CD1c-positive myeloid dendritic cell (primary cell): ENCODE results near the gene CDKN2B.
A peak's percentile ranks its signal among the peaks of the same experiment; 100 is the strongest.

Source experiments
- DNase-seq: peaks from one replicate; pipeline ENCODE4 v3.0.0-alpha.2; 2016; ENCODE audit errors: extremely low spot score

The CDKN2B gene

GRCh38 chr9:21994556-21995005, 14.5 kb downstream of the CDKN2B start, which contains the start of gene CDKN2B-AS1:
CDKN2B-AS1 (plus strand) TSS chr9:21994791.
- DNase-seq, result peak; percentile 46

- peak; percentile 41 for DNase-seq
These were observed 15.1 kb downstream of the CDKN2B start, which contains the start of gene CDKN2A for GRCh38 chr9:21993893-21994555. CDKN2A (minus strand) TSS chr9:21994392.

DNA sequence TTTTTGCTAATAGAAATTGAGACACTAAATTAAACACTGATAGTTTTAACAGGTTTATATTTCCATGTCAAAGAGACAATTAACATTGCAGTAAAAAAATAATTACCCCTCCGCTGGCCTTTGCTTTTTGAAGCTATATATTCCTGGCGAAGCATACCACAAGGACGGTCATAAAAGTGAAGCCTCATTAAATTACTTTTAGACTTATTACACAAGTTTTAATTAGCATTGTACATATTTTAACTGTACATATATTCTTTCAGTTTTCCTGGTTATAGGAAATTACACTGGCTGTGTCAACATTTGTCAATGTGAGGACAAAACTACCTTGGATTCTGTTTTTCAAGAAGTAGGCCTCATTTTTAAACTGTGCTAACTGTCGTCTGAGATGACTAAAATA, 16.1 kb downstream of the CDKN2B start:
- DNase-seq, result no peak

DNA sequence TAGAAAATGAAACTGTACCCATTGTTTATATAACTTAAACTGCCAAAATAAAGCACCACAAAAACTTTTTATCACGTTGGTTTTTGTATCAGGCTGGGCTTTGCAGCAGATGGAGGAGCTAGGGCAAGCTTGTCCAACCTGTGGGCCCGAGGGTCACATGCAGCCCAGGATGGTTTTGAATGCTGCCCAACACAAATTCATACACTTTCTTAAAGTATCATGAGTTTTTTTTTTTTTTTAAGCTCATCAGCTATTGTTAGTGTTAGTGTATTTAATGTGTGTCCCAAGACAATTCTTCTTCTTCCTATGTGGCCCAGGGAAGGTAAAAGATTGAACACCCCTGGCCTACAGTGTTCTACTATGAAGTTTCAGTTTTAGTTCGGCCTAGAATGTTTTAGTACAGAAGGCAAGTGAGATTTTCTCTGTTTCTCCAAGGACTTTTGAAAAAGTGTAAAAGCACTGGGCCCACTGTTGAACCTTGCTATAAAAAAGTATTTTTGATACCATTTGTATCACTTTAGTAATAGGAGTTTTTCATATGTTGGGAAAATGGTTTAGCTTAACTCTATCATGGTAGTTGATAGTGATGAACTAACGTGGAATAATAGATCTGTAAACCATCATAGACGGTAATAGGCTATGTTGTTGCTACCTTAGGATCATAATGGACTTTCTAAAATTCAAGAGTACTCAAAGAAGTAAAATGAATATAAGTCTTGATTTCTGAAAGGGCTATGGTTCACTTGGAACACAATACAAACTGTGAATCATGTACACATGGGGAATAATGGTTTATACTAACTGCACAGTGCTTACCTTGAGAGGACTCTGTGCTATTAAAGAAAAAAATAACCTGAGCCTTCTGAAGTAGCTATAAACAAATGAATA, 17.8 kb downstream of the CDKN2B start:
- DNase-seq, result no peak

DNA sequence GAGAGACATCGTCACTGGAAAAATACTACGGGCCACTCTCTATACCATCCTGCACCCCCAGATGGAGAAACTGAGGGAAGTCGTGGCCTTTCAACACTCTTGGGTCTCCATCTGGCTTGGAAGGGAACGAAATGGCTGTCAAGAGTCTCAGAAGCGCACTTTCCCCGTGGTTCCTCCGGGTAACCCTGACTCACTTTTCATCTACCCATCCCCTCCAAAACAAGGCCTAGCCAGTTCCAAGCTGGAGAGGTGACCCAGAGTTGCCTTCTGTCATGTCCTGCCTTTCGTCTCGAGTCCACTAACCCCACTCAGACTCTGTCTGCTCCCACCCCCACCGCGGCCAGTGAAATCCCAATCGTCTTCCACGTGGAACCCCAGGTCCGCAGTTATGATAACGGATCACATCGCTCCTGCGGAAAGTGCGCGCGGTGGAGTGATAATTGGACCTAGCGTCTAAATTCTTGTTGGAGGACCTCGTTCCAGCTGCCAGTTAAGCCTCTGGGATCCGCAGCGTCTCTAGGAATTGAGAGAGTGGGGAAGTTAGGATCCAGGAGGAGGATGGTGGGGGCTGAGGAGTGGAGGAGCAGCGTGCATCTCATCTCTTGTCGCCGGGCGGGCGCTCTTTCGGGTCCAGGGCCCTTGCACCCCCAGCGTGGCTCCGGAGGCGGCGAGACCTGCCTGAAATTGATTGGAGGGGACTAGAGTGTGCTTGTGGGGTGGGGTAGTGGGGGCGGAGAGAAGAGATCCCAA, 19.5 kb downstream of the CDKN2B start:
- no peak for DNase-seq

DNA sequence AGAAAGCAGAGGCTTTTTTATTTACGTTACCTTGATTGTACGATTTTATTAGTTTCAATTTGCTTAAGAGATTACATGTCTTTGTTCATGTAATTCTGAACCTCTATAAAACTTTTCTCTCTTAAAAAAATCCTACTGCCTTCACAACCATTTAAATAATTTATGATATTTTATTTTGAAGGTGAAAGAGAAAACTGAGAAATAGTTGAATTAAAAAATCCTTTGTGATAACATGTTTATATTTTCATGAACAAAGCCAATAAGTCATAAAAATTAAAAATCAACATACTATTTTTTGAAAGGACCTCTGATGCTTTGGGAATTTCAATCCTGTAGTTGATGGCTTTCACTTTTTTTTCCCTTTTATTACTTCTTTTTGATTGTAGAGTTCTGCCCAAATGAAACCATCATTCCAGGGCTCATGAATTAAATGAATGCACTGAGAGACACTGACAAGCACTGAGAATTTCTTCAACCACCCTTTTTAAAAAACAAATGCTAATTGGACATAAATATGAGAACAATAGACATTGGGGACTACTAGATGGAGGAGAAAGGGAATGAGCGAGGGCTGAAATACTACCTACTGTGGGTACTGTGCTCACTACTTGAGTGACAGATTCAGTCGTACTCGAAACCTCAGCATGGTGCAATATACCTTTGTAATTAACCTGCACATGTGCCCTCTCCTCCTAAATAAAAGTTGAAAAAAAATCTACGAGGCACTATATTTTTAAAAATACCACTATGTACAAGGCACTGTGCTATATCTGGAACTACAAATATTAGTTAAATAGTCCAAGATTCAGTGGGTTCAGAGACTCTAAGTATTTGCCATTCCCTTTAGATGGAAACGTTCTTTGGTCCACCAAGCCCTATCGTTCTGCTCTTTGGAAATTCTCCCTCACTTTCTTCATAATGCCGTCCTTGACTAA, 20.8 kb downstream of the CDKN2B start:
- DNase-seq, result no peak

DNA sequence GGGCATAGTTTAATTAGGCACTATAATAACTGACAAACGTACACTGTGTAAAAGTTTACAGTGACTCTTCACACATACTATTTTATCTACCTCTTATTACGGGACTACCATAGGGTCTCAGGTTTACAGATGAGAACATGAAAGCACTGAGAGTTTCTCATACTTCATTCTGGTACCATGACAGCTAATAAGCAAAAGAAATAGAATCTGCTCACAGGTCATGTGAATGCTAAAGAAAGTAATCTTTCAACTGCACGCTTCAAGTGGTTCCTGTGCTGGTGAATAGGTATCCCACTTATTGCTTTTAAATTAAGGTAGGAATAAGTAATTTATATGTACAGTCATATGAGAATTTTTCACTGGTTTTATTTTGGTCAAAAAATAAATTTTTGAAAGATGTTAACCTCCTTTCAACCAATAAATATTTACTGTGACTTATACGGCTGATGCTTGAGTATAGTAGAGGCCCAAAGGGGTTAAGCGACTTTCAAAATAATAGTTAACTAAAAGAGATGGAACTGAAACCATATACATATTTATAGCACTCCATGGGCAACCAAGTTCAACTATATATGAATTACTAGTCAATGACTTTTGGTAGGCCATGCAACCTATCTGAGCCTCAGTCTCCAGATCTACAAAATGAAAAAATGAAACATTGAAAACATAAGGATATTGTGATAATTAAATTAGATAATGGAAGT, 23.0 kb downstream of the CDKN2B start:
- no peak for DNase-seq

DNA sequence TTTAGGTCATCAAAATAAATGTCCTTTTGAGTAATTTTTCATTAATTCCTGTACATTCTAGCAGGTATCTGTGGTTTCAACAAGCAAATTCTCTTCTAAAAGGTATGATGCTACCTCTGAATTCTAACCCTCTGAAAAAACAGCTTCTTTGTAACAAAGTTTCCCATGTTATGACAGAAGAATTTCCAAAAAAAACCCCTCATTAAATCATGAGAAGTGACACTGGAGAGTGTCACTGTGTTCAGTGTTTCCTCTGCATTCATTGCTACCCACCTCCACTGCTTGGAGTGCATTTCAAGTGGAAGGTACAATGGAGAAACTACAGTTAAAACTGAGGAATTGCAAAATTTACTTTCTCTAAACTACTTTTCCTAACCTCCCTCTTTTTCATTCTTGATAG, 25.0 kb downstream of the CDKN2B start:
- DNase-seq, result no peak

GRCh38 chr9:21983561-21983935, 25.6 kb downstream of the CDKN2B start:
- peak; percentile 82 for DNase-seq

DNA sequence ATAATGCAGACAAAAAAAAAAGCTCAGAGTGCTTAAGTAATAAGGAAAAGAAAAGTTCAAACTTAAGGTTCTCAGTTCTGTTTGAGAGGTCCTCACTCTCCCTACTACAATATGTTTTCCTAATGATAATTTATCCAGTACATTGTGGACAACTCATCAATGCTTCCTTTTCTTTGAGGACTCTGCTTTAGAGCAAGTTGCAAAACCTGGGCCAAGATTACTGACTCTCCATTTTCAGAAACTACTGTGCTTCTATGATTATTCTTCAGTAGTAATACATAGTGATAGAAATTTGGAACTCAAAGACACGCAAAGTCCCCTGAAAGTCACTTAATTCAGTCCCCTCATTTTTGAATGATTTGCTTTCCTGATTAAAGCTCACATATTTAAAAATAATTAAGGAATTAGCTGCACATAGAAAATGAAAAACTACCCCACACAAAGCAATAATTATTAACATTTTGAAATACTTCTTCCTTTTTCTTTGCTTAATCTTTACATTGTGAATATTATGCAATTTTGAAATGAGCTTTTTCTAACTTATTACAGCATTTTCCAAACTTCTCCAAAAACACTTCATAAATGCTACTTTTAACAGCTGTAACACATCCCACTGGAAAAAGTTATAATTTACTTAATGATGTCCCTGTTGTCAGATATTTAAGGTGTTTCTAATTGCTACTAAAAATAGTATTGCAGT, 26.1 kb downstream of the CDKN2B start:
- peak; percentile 57 for DNase-seq

- DNase-seq, result no peak
These were observed 26.7 kb downstream of the CDKN2B start for GRCh38 chr9:21982391-21982790.

GRCh38 chr9:21976334-21976875, 32.7 kb downstream of the CDKN2B start:
- no peak for DNase-seq

GRCh38 chr9:21974722-21975409, 34.2 kb downstream of the CDKN2B start:
- peak; percentile 61 for DNase-seq

DNA sequence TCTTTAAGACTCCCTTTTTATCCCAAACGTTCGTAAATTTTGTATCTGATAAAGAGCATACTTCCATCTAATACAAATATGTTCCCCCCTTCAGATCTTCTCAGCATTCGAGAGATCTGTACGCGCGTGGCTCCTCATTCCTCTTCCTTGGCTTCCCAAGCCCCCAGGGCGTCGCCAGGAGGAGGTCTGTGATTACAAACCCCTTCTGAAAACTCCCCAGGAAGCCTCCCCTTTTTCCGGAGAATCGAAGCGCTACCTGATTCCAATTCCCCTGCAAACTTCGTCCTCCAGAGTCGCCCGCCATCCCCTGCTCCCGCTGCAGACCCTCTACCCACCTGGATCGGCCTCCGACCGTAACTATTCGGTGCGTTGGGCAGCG, 34.8 kb downstream of the CDKN2B start:
- DNase-seq, result no peak

DNA sequence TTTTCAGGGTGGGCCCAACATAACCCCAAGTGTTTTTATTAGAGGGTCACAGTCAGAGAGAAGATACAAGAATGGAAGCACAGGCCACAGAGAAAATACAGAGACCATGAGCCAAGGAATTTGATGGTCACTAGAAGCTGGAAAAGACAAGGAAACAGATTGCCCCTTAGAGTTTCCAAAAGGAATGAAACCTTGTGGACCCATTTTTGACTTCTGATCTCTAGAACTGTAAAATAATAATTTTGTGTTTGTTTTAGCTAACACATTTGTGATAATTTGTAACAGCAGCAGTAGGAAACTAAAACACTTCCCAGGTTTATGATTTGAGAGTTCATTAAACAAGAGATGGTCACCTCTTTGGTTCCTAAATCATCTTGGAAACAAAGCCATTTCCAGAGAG, 36.7 kb downstream of the CDKN2B start:
- no peak for DNase-seq

DNA sequence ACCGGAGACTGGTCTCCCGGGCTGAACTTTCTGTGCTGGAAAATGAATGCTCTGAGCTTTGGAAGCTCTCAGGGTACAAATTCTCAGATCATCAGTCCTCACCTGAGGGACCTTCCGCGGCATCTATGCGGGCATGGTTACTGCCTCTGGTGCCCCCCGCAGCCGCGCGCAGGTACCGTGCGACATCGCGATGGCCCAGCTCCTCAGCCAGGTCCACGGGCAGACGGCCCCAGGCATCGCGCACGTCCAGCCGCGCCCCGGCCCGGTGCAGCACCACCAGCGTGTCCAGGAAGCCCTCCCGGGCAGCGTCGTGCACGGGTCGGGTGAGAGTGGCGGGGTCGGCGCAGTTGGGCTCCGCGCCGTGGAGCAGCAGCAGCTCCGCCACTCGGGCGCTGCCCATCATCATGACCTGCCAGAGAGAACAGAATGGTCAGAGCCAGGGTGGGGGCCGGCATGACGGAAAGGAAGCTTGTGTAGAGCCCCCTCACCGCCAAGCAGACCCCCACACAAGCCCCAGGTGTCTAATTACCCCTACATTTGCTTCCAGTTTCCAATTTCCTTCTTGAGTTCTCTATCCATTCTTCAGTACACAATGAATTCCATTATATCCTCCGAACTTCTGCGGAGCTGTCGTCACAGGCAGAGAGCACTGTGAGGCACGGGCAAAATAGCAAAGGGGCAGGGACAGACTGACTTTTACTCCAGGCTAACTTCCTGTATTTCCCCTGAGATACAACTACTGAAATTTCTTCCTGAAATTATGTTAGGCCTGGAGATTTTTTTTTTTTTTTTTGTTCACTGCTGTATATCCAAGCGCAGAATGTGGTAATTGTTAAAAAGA, 38.1 kb downstream of the CDKN2B start:
- DNase-seq, result no peak

DNA sequence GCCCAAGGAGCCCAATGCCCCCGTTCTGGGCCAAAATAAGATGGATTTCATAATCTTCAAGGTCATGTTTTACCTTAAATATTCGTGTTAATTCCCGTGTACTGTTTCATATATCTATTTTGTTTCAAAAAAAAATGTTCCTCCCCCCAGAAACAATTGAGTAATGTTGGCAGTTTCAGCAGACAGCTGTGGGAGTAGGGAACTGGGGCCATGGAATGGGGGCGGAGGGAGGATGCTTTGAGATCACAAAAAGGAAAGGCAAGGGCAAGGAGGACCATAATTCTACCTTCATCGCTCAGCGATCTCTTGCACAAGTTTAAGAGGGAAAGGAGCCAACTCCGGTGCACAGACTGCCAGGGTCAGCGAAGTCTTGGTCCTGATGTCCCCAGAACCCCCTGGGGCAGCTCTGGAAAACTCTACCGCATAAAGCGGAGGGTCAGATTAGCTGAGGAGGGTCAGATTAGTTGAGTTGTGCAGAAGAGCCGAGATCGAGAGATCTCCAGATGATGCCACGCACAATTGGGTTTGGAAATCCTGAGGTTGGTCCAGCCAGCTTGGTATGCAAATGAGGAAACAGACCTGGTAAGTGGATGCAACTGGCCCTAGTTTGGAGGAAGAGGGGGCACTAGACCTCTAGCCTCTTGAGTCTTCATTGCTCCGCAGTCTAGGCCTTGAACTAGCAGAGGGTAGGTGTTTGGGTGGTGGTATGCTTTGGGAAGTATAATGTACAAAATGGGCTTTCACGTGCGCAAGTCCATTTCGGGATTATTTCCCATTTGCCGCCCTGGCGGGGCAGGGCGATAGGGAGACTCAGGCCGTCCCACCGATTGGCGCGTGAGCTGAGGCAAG, 38.9 kb downstream of the CDKN2B start:
- peak; percentile 26 for DNase-seq
